ENCODE results near the gene CEP170B. TPM values are rescaled to one million over a fixed set of nuclear protein-coding genes. Genes with fewer than 3 reads are reported as not detected.

Gene CEP170B
- total and polyA plus RNA-seq, 4 donors = 1.5 to 10.9 (median 6.7) TPM

GRCh38 chr14:104863131-104863862, 1.8 kb upstream of the CEP170B start (continued):
- TF ChIP-seq ATF3 (IDR thresholded peaks at IDR 0.05) (no peak), JUND (IDR thresholded peaks at IDR 0.05) (no peak), TAF1 (conservative IDR thresholded peaks at IDR 0.05) (no peak), FOXA2 (IDR thresholded peaks at IDR 0.05) (no peak), HNF4G (IDR thresholded peaks at IDR 0.05) (no peak)

- H3K4me1 ChIP-seq (ENCODE audit: control insufficient read depth in 4 of 4, insufficient read depth in 4 of 4, low read length in 3 of 4) = peaks cover 4 to 30% (median 16%) of the 10 kb centered on the region in 4 donors
- no peaks in the 10 kb centered on the region for H3K9me3 ChIP-seq (ENCODE audit: control insufficient read depth in 4 of 4, low read length in 3 of 4)
- no peak overlapping the region for H3K9ac ChIP-seq (ENCODE audit: low read depth in 1 of 2, low read length in 2 of 2)
- 4% methylated on average over 13 of the region's 13 CpGs for WGBS
- H3K36me3 ChIP-seq (ENCODE audit: control insufficient read depth in 4 of 4, insufficient read depth in 3 of 4, low read depth in 1 of 4, low read length in 3 of 4) = no peaks in the 10 kb centered on the region
- peak overlapping the region; percentile 65 to 83 (median 79) for H3K4me3 ChIP-seq (ENCODE audit: low read depth in 1 of 3, low read length in 3 of 3)
- H3K27ac ChIP-seq (ENCODE audit: low read depth in 1 of 2, low read length in 2 of 2) = peak overlapping the region in 1 of 2 donors; percentile 83
- H3K27me3 ChIP-seq (ENCODE audit: control insufficient read depth in 4 of 4, insufficient read depth in 4 of 4, low read length in 3 of 4) = no peaks in the 10 kb centered on the region
- TF ChIP-seq NR2F2 (IDR thresholded peaks at IDR 0.05) (no peak), HNF4G (IDR thresholded peaks at IDR 0.05) (no peak), CTCF (IDR thresholded peaks at IDR 0.05; ENCODE audit: low read depth, low read length, missing input control) (no peak), REST (IDR thresholded peaks at IDR 0.05) (no peak), JUND (IDR thresholded peaks at IDR 0.05) (no peak), TAF1 (conservative IDR thresholded peaks at IDR 0.05) (no peak), YY1 (IDR thresholded peaks at IDR 0.05) (no peak), MAX (IDR thresholded peaks at IDR 0.05) (no peak), SP1 (IDR thresholded peaks at IDR 0.05) (no peak), ATF3 (IDR thresholded peaks at IDR 0.05) (no peak), ZBTB33 (IDR thresholded peaks at IDR 0.05) (no peak), EGR1 (IDR thresholded peaks at IDR 0.05; ENCODE audit: low read depth in 2 of 2) (no peak)
- DNase-seq (ENCODE audit: low spot score) = no peak
Observed at GRCh38 chr14:104863923-104864266, 1.2 kb upstream of the CEP170B start.
